GM06990 (cell line): Measurements from ENCODE around the gene TSC22D4.

Experiments used
- DNase-seq: peaks from one replicate; pipeline ENCODE4 v3.0.0-alpha.2; 2011; ENCODE audit not compliant: insufficient read length; ENCODE audit errors: extremely low read depth
- H3K27me3 ChIP-seq: replicated peaks from 2 replicates; pipeline ENCODE4 v1.6.0; 2011; ENCODE audit warnings: low read length; ENCODE audit not compliant: control insufficient read depth, insufficient read depth
- H3K36me3 ChIP-seq: 2 replicates; pipeline ENCODE4 v1.5.1; 2011; ENCODE audit warnings: low read length; ENCODE audit not compliant: control insufficient read depth, insufficient read depth
- H3K4me3 ChIP-seq: replicated peaks from 2 replicates; pipeline ENCODE4 v1.5.1; 2011; ENCODE audit warnings: low read depth, mild to moderate bottlenecking, control low read depth, low read length
- CTCF ChIP-seq: IDR thresholded peaks from 2 replicates; pipeline ENCODE4 v1.5.1; 2011; ENCODE audit warnings: low read length, control low read depth, mild to moderate bottlenecking, inconsistent platforms; ENCODE audit not compliant: insufficient read depth, poor library complexity, severe bottlenecking

Gene TSC22D4

DNA sequence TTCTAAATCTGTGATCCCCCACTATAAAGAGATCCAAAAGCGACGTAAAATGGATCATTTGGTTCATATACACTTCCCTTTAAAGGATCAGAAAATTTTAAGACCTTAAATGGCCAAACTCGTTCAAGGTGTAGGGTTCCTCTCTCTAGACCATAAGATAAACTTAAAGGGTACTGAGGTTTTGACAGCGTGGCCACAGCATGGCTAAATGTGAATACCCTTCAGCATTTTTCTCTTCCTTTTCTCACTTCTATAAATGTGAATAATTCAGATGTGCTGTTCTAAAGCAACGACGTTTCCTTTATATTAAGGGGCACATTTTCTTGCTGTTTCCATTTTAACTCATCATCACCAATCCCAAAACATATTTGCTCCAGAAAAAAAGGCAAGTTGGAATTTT, 55.7 kb downstream of the TSC22D4 start:
- Histone ChIP-seq H3K4me3 (no peak overlapping the region), H3K27me3 (no peaks in the 10 kb centered on the region), H3K36me3 (no peaks in the 10 kb centered on the region)
- no peak for TF ChIP-seq CTCF
- DNase-seq: no peak

GRCh38 chr7:100419660-100420226, 59.3 kb downstream of the TSC22D4 start:
- TF ChIP-seq CTCF: no peak
- H3K4me3 ChIP-seq: no peak overlapping the region
- H3K36me3 ChIP-seq: no peaks in the 10 kb centered on the region
- H3K27me3 ChIP-seq: no peaks in the 10 kb centered on the region
- no peak for DNase-seq

GRCh38 chr7:100418930-100419659, 59.9 kb downstream of the TSC22D4 start:
- no peaks in the 10 kb centered on the region for H3K27me3 ChIP-seq
- no peak for DNase-seq
- no peak overlapping the region for H3K4me3 ChIP-seq
- no peak for TF ChIP-seq CTCF
- H3K36me3 ChIP-seq: no peaks in the 10 kb centered on the region
